DOHH2 (cell line): ENCODE measurements around the gene LRPAP1.
A peak's percentile ranks its signal among the peaks of the same experiment; 100 is the strongest.

Experiments
- H3F3A ChIP-seq: fragments of 200-600 bp; sonication (generic), shearing (Covaris generic); 2 replicates; pipeline ENCODE4 v1.6.0; 2016; ENCODE audit warnings: antibody characterized with exemption, mild to moderate bottlenecking; ENCODE audit not compliant: control insufficient read depth, insufficient read depth
- H3K27ac ChIP-seq: fragments of 200-600 bp; sonication (generic); 2 replicates; pipeline ENCODE4 v1.5.1; 2014; ENCODE audit warnings: low read depth, mild to moderate bottlenecking, low read length, moderate library complexity
- H3K27me3 ChIP-seq: fragments of 200-600 bp; sonication (generic); 2 replicates; pipeline ENCODE4 v1.6.1; 2014; ENCODE audit warnings: mild to moderate bottlenecking, low read length, mixed read lengths; ENCODE audit not compliant: control insufficient read depth
- H3K36me3 ChIP-seq: fragments of 200-600 bp; sonication (generic); 2 replicates; pipeline ENCODE4 v1.6.1; 2014; ENCODE audit warnings: mild to moderate bottlenecking, low read length, moderate library complexity, mixed read lengths; ENCODE audit not compliant: control insufficient read depth
- H3K4me1 ChIP-seq: fragments of 200-600 bp; sonication (generic); 2 replicates; pipeline ENCODE4 v1.6.1; 2014; ENCODE audit warnings: mild to moderate bottlenecking, low read length, mixed read lengths; ENCODE audit not compliant: control insufficient read depth
- H3K4me2 ChIP-seq: fragments of 200-600 bp; sonication (generic); 2 replicates; pipeline ENCODE4 v1.6.0; 2014; ENCODE audit warnings: mild to moderate bottlenecking, low read length, moderate library complexity
- H3K4me3 ChIP-seq: fragments of 200-600 bp; sonication (generic); 2 replicates; pipeline ENCODE4 v1.5.1; 2014; ENCODE audit warnings: mild to moderate bottlenecking, low read length, mixed read lengths
- H3K79me2 ChIP-seq: fragments of 200-600 bp; sonication (generic); 2 replicates; pipeline ENCODE4 v1.6.1; 2014; ENCODE audit warnings: mild to moderate bottlenecking, low read length, mixed read lengths; ENCODE audit not compliant: control insufficient read depth
- H3K9me2 ChIP-seq: fragments of 200-600 bp; sonication (generic); replicated peaks from 2 replicates; pipeline ENCODE4 v1.6.1; 2014; ENCODE audit warnings: mild to moderate bottlenecking, low read length, mixed read lengths; ENCODE audit not compliant: control insufficient read depth
- H3K9me3 ChIP-seq: fragments of 200-600 bp; sonication (generic); 2 replicates; pipeline ENCODE4 v1.6.1; 2014; ENCODE audit warnings: antibody characterized with exemption, low read length, mixed read lengths; ENCODE audit not compliant: control insufficient read depth, insufficient read depth
- H4K20me1 ChIP-seq: fragments of 200-600 bp; sonication (generic); 2 replicates; pipeline ENCODE4 v1.6.0; 2014; ENCODE audit warnings: low read depth, mild to moderate bottlenecking, antibody characterized with exemption, low read length, moderate library complexity; ENCODE audit not compliant: control insufficient read depth, insufficient read depth
- CTCF ChIP-seq: fragments of 200-600 bp; sonication (generic); IDR thresholded peaks from one replicate; pipeline ENCODE4 v1.5.1; 2014; ENCODE audit warnings: antibody characterized with exemption, mild to moderate bottlenecking, low read depth, low read length; ENCODE audit not compliant: poor library complexity, severe bottlenecking
- EZH2phosphoT487 ChIP-seq: fragments of 200-600 bp; sonication (generic); IDR thresholded peaks from 2 replicates; pipeline ENCODE4 v1.6.1; 2017; ENCODE audit warnings: borderline replicate concordance, mild to moderate bottlenecking, antibody characterized with exemption, low read length, moderate library complexity, mixed read lengths

Gene LRPAP1

DNA sequence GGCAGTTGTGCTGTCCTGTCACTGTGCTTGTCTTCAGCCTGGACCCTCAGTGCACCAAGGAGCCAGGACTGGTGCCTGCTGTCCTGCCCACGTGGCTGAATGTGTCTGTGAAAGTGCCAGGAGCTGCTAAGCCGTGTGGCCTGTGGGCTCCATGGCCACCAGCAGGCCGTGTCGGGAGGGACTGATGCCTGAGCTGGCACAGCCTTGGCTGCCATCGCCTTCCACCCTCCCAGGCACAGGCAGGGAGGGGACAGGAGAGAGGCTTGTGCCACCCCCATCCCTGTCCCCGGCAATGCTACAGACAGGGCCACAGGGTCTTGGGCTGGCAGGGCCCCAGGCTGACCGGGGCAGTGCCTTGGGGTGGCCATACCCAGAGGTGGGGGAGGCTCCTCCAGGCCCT lies 44.4 kb downstream of the LRPAP1 start:
- Histone ChIP-seq H3K27ac (no peak overlapping the region), H3K9me3 (no peaks in the 10 kb centered on the region), H4K20me1 (no peaks in the 10 kb centered on the region), H3K27me3 (peaks cover 50% of the 10 kb centered on the region), H3K4me2 (no peak overlapping the region), H3K36me3 (no peaks in the 10 kb centered on the region), H3K4me3 (no peak overlapping the region), H3K9me2 (no peaks in the 10 kb centered on the region), H3K4me1 (peaks cover 35% of the 10 kb centered on the region), H3K79me2 (no peaks in the 10 kb centered on the region), H3F3A (no peaks in the 10 kb centered on the region)
- TF ChIP-seq CTCF (no peak), EZH2phosphoT487 (no peak)

DNA sequence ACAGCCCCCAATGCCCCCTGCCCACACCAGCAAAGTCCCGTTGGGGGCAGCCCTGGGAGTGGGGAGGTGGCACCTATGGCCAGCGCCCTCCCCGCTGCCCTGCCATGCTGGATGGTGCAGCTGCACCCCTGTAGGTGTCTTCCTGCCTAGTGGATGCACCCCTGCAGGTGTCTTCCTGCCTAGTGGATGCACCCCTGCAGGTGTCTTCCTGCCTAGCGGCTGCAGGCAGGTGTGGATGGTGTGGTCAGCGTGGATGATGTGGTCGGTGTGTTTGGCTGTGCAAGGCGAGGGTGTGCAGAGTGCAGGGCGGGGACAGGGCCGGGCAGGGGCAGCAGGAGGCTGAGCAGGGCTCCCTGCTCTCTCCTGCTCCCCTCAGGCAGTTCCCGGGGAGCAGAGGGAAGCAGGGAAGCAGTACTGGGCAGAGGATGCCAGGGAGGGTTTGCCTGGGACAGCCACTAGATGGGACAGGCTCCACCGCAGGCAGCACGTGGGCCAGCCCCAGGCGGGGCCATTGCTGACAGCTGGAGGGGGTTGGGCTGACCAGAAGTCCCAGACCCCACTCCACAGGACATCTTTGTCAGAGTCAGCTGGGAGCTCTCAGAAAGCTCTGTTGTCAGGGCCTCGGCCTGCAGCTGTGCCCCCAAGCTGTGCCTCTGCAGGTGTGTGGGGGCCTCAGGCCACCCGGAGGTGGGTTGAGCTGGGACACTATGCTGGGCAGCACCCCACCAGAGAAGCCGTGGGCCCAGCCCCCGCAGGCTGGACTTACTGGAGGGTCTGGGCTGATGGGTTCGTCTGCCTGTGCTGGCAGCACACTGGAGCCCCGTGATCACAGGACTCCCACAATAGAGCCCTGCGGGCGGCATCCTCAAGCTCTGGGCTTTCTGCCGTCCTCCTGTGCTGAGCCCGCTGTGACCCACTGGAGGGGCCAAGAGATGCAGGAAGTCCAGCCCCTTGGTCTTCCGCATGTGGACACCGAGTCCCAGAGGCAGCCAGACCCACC lies 45.4 kb downstream of the LRPAP1 start:
- Histone ChIP-seq H4K20me1 (no peaks in the 10 kb centered on the region), H3K27ac (no peak overlapping the region), H3K4me1 (peaks cover 35% of the 10 kb centered on the region), H3K27me3 (peaks cover 57% of the 10 kb centered on the region), H3K79me2 (no peaks in the 10 kb centered on the region), H3K9me3 (no peaks in the 10 kb centered on the region), H3K4me2 (no peak overlapping the region), H3K4me3 (no peak overlapping the region), H3K9me2 (no peaks in the 10 kb centered on the region), H3F3A (no peaks in the 10 kb centered on the region), H3K36me3 (no peaks in the 10 kb centered on the region)
- TF ChIP-seq CTCF (no peak), EZH2phosphoT487 (no peak)

GRCh38 chr4:3485886-3486540 lies 46.2 kb downstream of the LRPAP1 start:
- no peaks in the 10 kb centered on the region for H4K20me1 ChIP-seq
- H3K4me2 ChIP-seq, result peak overlapping the region; percentile 60
- H3K36me3 ChIP-seq, result no peaks in the 10 kb centered on the region

More at GRCh38 chr4:3485886-3486540, 46.2 kb downstream of the LRPAP1 start:
- Histone ChIP-seq H3K79me2 (no peaks in the 10 kb centered on the region), H3K27me3 (peaks cover 62% of the 10 kb centered on the region), H3F3A (no peaks in the 10 kb centered on the region), H3K27ac (no peak overlapping the region), H3K9me2 (no peaks in the 10 kb centered on the region), H3K9me3 (no peaks in the 10 kb centered on the region), H3K4me1 (peaks cover 35% of the 10 kb centered on the region), H3K4me3 (no peak overlapping the region)
- TF ChIP-seq CTCF (no peak), EZH2phosphoT487 (no peak)
